ENCODE data around the gene LCMT1.

The LCMT1 gene

GRCh38 chr16:25138130-25138529, 26.6 kb downstream of the LCMT1 start:
- no peak for DNase-seq (ENCODE audit: low read depth in 2 of 2)
- TF ChIP-seq, protein P1, sequence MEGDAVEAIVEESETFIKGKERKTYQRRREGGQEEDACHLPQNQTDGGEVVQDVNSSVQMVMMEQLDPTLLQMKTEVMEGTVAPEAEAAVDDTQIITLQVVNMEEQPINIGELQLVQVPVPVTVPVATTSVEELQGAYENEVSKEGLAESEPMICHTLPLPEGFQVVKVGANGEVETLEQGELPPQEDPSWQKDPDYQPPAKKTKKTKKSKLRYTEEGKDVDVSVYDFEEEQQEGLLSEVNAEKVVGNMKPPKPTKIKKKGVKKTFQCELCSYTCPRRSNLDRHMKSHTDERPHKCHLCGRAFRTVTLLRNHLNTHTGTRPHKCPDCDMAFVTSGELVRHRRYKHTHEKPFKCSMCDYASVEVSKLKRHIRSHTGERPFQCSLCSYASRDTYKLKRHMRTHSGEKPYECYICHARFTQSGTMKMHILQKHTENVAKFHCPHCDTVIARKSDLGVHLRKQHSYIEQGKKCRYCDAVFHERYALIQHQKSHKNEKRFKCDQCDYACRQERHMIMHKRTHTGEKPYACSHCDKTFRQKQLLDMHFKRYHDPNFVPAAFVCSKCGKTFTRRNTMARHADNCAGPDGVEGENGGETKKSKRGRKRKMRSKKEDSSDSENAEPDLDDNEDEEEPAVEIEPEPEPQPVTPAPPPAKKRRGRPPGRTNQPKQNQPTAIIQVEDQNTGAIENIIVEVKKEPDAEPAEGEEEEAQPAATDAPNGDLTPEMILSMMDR (IDR thresholded peaks at IDR 0.05; ENCODE audit: low read depth, low read length), result no peak
- H3K4me3 ChIP-seq (replicated peaks in 1 of 2; ENCODE audit: low read depth in 2 of 2, low read length in 2 of 2), result no peak overlapping the region

DNA sequence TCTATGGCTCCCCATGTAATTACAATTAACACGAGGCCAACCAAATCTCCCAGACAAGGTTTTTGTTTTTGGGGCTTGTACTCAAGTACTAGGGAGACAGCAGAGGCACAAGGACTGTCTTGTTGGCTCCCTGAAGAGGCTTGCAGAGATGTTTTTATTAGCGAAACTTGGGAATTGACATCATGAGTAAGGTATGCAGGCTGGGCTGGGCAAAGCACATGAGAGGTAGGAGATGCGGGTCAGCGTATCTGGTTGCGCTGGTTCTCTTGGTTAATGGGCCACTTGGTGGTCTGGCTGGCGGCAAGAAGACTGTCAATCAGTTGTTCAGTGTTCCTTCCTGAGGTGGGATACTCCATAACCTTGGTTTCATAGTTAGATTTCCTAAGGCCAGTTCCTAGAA, 28.9 kb downstream of the LCMT1 start:
- TF ChIP-seq, protein P1 (IDR thresholded peaks at IDR 0.05; ENCODE audit: low read depth, low read length), result no peak
- H3K4me3 ChIP-seq (replicated peaks in 1 of 2; ENCODE audit: low read depth in 2 of 2, low read length in 2 of 2), result no peak overlapping the region
- peak in 1 of 2 donors; percentile 20 for DNase-seq (ENCODE audit: low read depth in 2 of 2)

GRCh38 chr16:25141648-25142047, 30.1 kb downstream of the LCMT1 start:
- H3K4me3 ChIP-seq (replicated peaks in 1 of 2; ENCODE audit: low read depth in 2 of 2, low read length in 2 of 2), result no peak overlapping the region
- DNase-seq (ENCODE audit: low read depth in 2 of 2), result peak; percentile 38 to 59
- TF ChIP-seq, protein P1 (IDR thresholded peaks at IDR 0.05; ENCODE audit: low read depth, low read length), result no peak

DNA sequence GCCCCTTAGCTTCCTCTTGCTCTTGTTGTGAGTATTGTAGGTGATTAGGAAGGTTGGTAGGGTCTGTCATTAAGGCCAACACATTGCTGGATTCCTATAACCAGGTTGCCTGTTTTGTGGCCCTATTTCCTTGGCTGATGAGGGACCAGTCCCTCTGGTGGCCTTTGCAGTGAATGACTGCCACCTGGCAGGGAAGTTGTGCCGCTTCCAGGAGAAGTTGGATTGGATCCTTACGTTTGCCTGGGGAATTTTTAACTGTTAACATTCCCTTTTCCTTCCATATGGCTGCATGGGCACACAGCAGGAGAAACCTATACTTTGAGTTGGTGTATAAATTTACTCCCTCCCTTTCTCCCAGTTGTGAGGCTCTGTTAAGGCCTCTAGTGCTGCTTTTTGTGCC, 32.4 kb downstream of the LCMT1 start:
- TF ChIP-seq, protein P1 (IDR thresholded peaks at IDR 0.05; ENCODE audit: low read depth, low read length), result peak; percentile 48
- DNase-seq (ENCODE audit: low read depth in 2 of 2), result no peak
- H3K4me3 ChIP-seq (replicated peaks in 1 of 2; ENCODE audit: low read depth in 2 of 2, low read length in 2 of 2), result no peak overlapping the region

DNA sequence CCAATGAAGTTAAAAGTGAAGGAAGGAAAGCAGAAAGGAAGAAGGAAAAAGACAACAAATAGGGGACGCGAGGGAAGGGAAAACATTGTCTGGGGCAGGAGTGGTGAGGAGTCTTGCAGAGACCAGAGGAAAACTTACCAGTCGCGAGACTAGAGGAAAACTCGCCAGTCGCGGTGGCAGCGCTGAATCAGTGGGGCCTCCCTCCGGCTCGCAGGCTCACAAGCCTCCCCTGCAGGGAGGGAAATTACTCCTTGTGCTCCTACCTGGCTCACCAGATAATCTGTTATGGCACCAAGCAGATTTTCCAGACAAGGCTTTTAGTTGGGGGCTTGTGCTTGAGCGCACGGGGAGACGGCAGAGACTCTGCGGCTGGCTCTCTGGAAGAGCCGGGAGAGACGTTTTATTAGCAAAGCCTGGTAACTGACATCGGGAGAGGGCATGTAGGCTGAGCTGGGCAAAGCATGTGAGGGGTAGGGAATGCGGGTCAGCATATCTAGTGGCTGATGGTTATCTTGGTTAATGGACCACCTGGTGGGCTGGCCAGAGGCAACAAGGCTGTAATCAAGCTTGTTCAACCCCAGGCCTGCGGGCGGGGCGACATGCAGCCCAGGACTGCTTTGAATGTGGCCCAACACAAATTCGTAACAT, 37.1 kb downstream of the LCMT1 start:
- TF ChIP-seq, protein P1 (IDR thresholded peaks at IDR 0.05; ENCODE audit: low read depth, low read length), result no peak
- no peak overlapping the region for H3K4me3 ChIP-seq (replicated peaks in 1 of 2; ENCODE audit: low read depth in 2 of 2, low read length in 2 of 2)
- DNase-seq (ENCODE audit: low read depth in 2 of 2), result no peak

- DNase-seq (ENCODE audit: low read depth in 2 of 2), result peak; percentile 51 to 68
- no peak overlapping the region for H3K4me3 ChIP-seq (replicated peaks in 1 of 2; ENCODE audit: low read depth in 2 of 2, low read length in 2 of 2)
- TF ChIP-seq, protein P1 (IDR thresholded peaks at IDR 0.05; ENCODE audit: low read depth, low read length), result no peak
Observed at GRCh38 chr16:25151996-25152395, 40.5 kb downstream of the LCMT1 start.
